Endothelial cell of umbilical vein (primary cell): ENCODE results near the gene GATA6. TPM values are rescaled to one million over a fixed set of nuclear protein-coding genes. Genes with fewer than 3 reads are reported as not detected.

Experiments
- BruUV-seq: library from RNA; stranded (reverse); fragments of 400-500 nt; replicated peaks from 2 replicates; lab custom pipeline; 2021; lab: Mats Ljungman, UMichigan
- CTCF ChIA-PET: fragments of 300-600, 350-600 bp; sonication (Branson Sonifier 250); formaldehyde crosslinking; loops from one replicate; lab custom pipeline; 2021; ENCODE audit warnings: antibody characterized with exemption, inconsistent platforms; lab: Charles Lee
- POLR2A ChIA-PET: fragments of 300-600, 350-600 bp; sonication (Branson Sonifier 250); formaldehyde crosslinking; loops from one replicate; lab custom pipeline; 2021; ENCODE audit warnings: antibody characterized with exemption, inconsistent platforms; lab: Charles Lee
- DNase-seq: peaks from one replicate; pipeline ENCODE4 v3.0.0-alpha.2; 2011; ENCODE audit warnings: low read depth, low spot score
- FAIRE-seq: peaks from 2 replicates; lab custom pipeline; 2011; peaks lifted over from hg19 to GRCh38; lab: Jason Lieb, UNC
- H2AFZ ChIP-seq: 2 replicates; pipeline ENCODE4 v1.6.0; 2012; ENCODE audit warnings: low read depth, low read length, control low read depth, inconsistent platforms
- H3K27ac ChIP-seq: 2 replicates; pipeline ENCODE4 v1.5.1; 2011; ENCODE audit warnings: low read depth, mild to moderate bottlenecking, control low read depth, low read length, moderate library complexity; ENCODE audit not compliant: insufficient read depth
- H3K27me3 ChIP-seq, 2 experiments: 2 replicates each; pipeline versions ENCODE4 v1.6.0 to v1.6.1; 2011; ENCODE audit warnings: low read length in 2 of 2, mixed read lengths in 1 of 2; ENCODE audit not compliant: control insufficient read depth in 2 of 2, insufficient read depth in 2 of 2
- H3K36me3 ChIP-seq, 2 experiments: 2 replicates in 1 of 2; 3 replicates in 1 of 2; pipeline ENCODE4 v1.5.1; 2011; ENCODE audit warnings: low read length in 2 of 2, mild to moderate bottlenecking in 1 of 2, moderate library complexity in 1 of 2; ENCODE audit not compliant: control insufficient read depth in 2 of 2, insufficient read depth in 2 of 2; ENCODE audit errors: extremely low read depth in 1 of 2
- H3K4me1 ChIP-seq: 3 replicates; pipeline ENCODE4 v1.5.1; 2011; ENCODE audit warnings: mild to moderate bottlenecking, low read length; ENCODE audit not compliant: control insufficient read depth, insufficient read depth; ENCODE audit errors: extremely low read depth
- H3K4me2 ChIP-seq: 2 replicates; pipeline ENCODE4 v1.6.1; 2011; ENCODE audit warnings: low read length, control low read depth, mixed read lengths; ENCODE audit not compliant: insufficient read depth
- H3K4me3 ChIP-seq, 3 experiments: fragments of 200-600 bp in 1 of 3; sonication (generic), shearing (Covaris generic) in 1 of 3; replicated peaks in 1 of 3; 2 replicates each; pipeline ENCODE4 v1.5.1; 2011 to 2016; ENCODE audit warnings: control low read depth in 3 of 3, low read length in 3 of 3, mild to moderate bottlenecking in 2 of 3, inconsistent platforms in 1 of 3, low read depth in 1 of 3, moderate library complexity in 1 of 3; ENCODE audit not compliant: insufficient read depth in 1 of 3
- H3K79me2 ChIP-seq: 2 replicates; pipeline ENCODE4 v1.6.0; 2012; ENCODE audit warnings: low read length, inconsistent platforms; ENCODE audit not compliant: control insufficient read depth, insufficient read depth
- H3K9ac ChIP-seq: replicated peaks from 2 replicates; pipeline ENCODE3; 2011; ENCODE audit warnings: low read length, control low read depth; ENCODE audit not compliant: insufficient read depth; ENCODE audit errors: extremely low read depth
- H3K9me1 ChIP-seq: replicated peaks from 3 replicates; pipeline ENCODE4 v1.6.0; 2011; ENCODE audit warnings: mild to moderate bottlenecking, low read length; ENCODE audit not compliant: control insufficient read depth, insufficient read depth; ENCODE audit errors: extremely low read depth
- H3K9me3 ChIP-seq: replicated peaks from 2 replicates; pipeline ENCODE4 v1.5.1; 2012; ENCODE audit warnings: low read length, inconsistent platforms; ENCODE audit not compliant: control insufficient read depth, insufficient read depth
- H4K20me1 ChIP-seq: replicated peaks from 2 replicates; pipeline ENCODE3; 2011; ENCODE audit warnings: mild to moderate bottlenecking, low read length; ENCODE audit not compliant: control insufficient read depth, insufficient read depth; ENCODE audit errors: extremely low read depth
- CTCF ChIP-seq, 2 donors: IDR thresholded peaks; 1 replicate in 1 of 2; 2 replicates in 1 of 2; pipeline ENCODE4 v1.5.1; 2011; ENCODE audit warnings: low read length in 2 of 2, mild to moderate bottlenecking in 2 of 2, moderate library complexity in 2 of 2, control low read depth in 1 of 2, inconsistent platforms in 1 of 2, low read depth in 1 of 2; ENCODE audit not compliant: insufficient read depth in 1 of 2; ENCODE audit errors: extremely low read depth in 1 of 2
- EZH2 ChIP-seq: IDR thresholded peaks from 2 replicates; pipeline ENCODE4 v1.6.1; 2012; ENCODE audit warnings: borderline replicate concordance, low read depth, mild to moderate bottlenecking, moderate library complexity, low read length, inconsistent platforms; ENCODE audit not compliant: severe bottlenecking
- FOS ChIP-seq: IDR thresholded peaks from 2 replicates; pipeline ENCODE4 v1.6.1; 2011; ENCODE audit warnings: mild to moderate bottlenecking, low read length, moderate library complexity, borderline replicate concordance; ENCODE audit not compliant: insufficient read depth
- GATA2 ChIP-seq: IDR thresholded peaks from 2 replicates; pipeline ENCODE4 v1.7.0; 2011; ENCODE audit warnings: low read depth, mild to moderate bottlenecking, moderate library complexity, mixed read lengths, low read length; ENCODE audit not compliant: insufficient read length, insufficient read depth
- JUN ChIP-seq: IDR thresholded peaks from 2 replicates; pipeline ENCODE4 v1.6.1; 2011; ENCODE audit warnings: borderline replicate concordance, low read depth; ENCODE audit not compliant: insufficient read length, insufficient read depth
- MYC ChIP-seq: IDR thresholded peaks from one replicate; pipeline ENCODE4 v1.6.1; 2011; ENCODE audit warnings: mild to moderate bottlenecking, low read depth, low read length
- POLR2A ChIP-seq: IDR thresholded peaks from 2 replicates; pipeline ENCODE4 v1.6.1; 2012; ENCODE audit warnings: low read depth, mild to moderate bottlenecking, control low read depth, low read length
- POLR2AphosphoS5 ChIP-seq: IDR thresholded peaks from 2 replicates; pipeline ENCODE4 v1.6.1; 2012; ENCODE audit warnings: low read depth, mild to moderate bottlenecking, control low read depth, low read length, moderate library complexity; ENCODE audit not compliant: insufficient read depth
- dilution Hi-C: fragments of 300-500 bp; cut with MboI; formaldehyde crosslinking; loops from one replicate; pipeline ENCODE4 v1.15.0; 2019; ENCODE audit warnings: low sequenced_read_pairs; ENCODE audit not compliant: extremely low pct_ligation_motif_present
- intact Hi-C: fragments of 100-400 bp; cut with micrococcal nuclease; formaldehyde crosslinking; loops from one replicate; pipeline ENCODE4 v1.10.0; 2022
- polyA plus RNA-seq, 4 experiments: library from polyadenylated mRNA; depleted of rRNA in 3 of 4; stranded (reverse) in 3 of 4; unstranded in 1 of 4; fragments of >200 nt; gene quantifications; 2 replicates each; pipeline versions ENCODE4 v1.2.1 to v1.2.3, GENCODE V29; 2011 to 2012; ENCODE audit warnings: missing spikeins in 1 of 4
- total RNA-seq: library from RNA; stranded (reverse); gene quantifications from 2 replicates; pipeline ENCODE4 v1.2.3, GENCODE V29; 2021
- TF ChIP-seq, protein P1 (sequence below): IDR thresholded peaks from 2 replicates; pipeline ENCODE4 v1.6.1; 2011; ENCODE audit not compliant: insufficient read depth, insufficient read length

Gene GATA6
- total and polyA plus RNA-seq, 2 donors (not counting 3 experiments of a cell fraction or from before 2014, with no cell fraction given), result 4.1 to 14.6 TPM

DNA sequence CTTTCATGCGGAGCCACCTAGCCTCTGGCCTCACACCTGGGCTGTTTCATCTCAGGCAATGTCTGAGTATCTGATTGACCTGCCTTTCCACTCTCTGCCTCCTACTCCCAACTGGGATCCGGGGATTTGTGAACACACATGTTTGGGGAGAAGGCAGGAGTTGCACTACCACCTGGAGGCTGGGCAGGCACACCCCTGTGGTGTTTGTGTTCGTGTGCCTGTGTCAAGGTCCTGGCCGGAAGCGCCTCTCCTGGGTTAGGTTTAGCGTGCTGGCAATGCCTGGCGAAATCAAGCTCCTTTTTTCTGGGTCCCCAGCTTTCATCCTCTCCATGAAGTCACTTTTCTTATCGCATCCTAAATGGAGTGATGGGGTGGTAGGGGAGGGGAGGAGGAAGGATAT, 63.9 kb downstream of the GATA6 start:
- peaks cover 1 to 13% of the 10 kb centered on the region in 2 experiments for H3K27me3 ChIP-seq
- H3K4me1 ChIP-seq, result no peaks in the 10 kb centered on the region
- no peak overlapping the region for H3K4me3 ChIP-seq
- H3K27ac ChIP-seq, result no peak overlapping the region
- H3K4me2 ChIP-seq, result no peak overlapping the region
- FAIRE-seq (no peak), DNase-seq (no peak)
- no peaks in the 10 kb centered on the region for H3K9me3 ChIP-seq
- H3K9ac ChIP-seq, result no peak overlapping the region
- TF ChIP-seq CTCF (IDR thresholded peaks at IDR 0.05; ENCODE audit: extremely low read depth in 1 of 2, insufficient read depth in 1 of 2, low read depth in 1 of 2, low read length in 2 of 2), result no peak
- H3K9me1 ChIP-seq, result no peaks in the 10 kb centered on the region
- no peaks in the 10 kb centered on the region for H3K36me3 ChIP-seq
- no TSS peak for BruUV-seq
- POLR2A ChIA-PET, result no interaction called here
- no peak overlapping the region for H2AFZ ChIP-seq
- no peaks in the 10 kb centered on the region for H4K20me1 ChIP-seq
- CTCF ChIA-PET, result no interaction called here
- dilution Hi-C loops (no loop called here), intact Hi-C loops (no loop called here)
- H3K79me2 ChIP-seq, result no peaks in the 10 kb centered on the region

GRCh38 chr18:22238036-22238435, 68.6 kb downstream of the GATA6 start:
- Histone ChIP-seq H3K4me2 (no peak overlapping the region), H2AFZ (no peak overlapping the region), H3K9ac (no peak overlapping the region), H3K36me3 (no peaks in the 10 kb centered on the region), H3K79me2 (no peaks in the 10 kb centered on the region), H3K4me1 (no peaks in the 10 kb centered on the region), H3K9me3 (no peaks in the 10 kb centered on the region), H3K4me3 (no peak overlapping the region), H3K9me1 (no peaks in the 10 kb centered on the region), H3K27me3 (peaks cover 4 to 10% of the 10 kb centered on the region in 2 experiments), H3K27ac (no peak overlapping the region), H4K20me1 (no peaks in the 10 kb centered on the region)
- no TSS peak for BruUV-seq
- DNase-seq (no peak), FAIRE-seq (no peak)
- ChIA-PET POLR2A (no interaction called here), CTCF (no interaction called here)
- dilution Hi-C loops (no loop called here), intact Hi-C loops (no loop called here)
- TF ChIP-seq CTCF (IDR thresholded peaks at IDR 0.05; ENCODE audit: extremely low read depth in 1 of 2, insufficient read depth in 1 of 2, low read depth in 1 of 2, low read length in 2 of 2) (no peak), POLR2AphosphoS5 (no peak), MYC (no peak), EZH2 (no peak), FOS (no peak), GATA2 (no peak), POLR2A (no peak), JUN (no peak)
- TF ChIP-seq, protein P1, sequence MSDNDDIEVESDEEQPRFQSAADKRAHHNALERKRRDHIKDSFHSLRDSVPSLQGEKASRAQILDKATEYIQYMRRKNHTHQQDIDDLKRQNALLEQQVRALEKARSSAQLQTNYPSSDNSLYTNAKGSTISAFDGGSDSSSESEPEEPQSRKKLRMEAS, result no peak
